ENCODE results near the gene PSMC2. TPM values are rescaled to one million over a fixed set of nuclear protein-coding genes. Genes with fewer than 3 reads are reported as not detected.

The PSMC2 gene
- total and polyA plus RNA-seq, 2 experiments from 2014 or later = 107 to 131 TPM

- Histone ChIP-seq H3K36me3 (ENCODE audit: insufficient read depth) (peaks cover 66% of the 10 kb centered on the region), H4K20me1 (replicated peaks; ENCODE audit: insufficient read depth) (peaks cover 17% of the 10 kb centered on the region; the same call in 1 of the 2 replicates), H3K4me3 (no peak overlapping the region), H2AFZ (no peak overlapping the region), H3K27ac (ENCODE audit: low read depth) (no peak overlapping the region), H3K4me2 (no peak overlapping the region), H3K27me3 (ENCODE audit: insufficient read depth) (no peaks in the 10 kb centered on the region), H3K4me1 (ENCODE audit: insufficient read depth) (no peaks in the 10 kb centered on the region), H3K9me2 (ENCODE audit: insufficient read depth) (no peaks in the 10 kb centered on the region), H3F3A (replicated peaks; ENCODE audit: low read depth) (no peaks in the 10 kb centered on the region), H3K79me2 (replicated peaks; ENCODE audit: insufficient read depth) (peaks cover 4% of the 10 kb centered on the region; the same call in 1 of the 2 replicates)
- Mint-ChIP-seq H3K27me3 (ENCODE audit: insufficient read depth, low read depth, poor library complexity) (no peaks in the 10 kb centered on the region), H3K27ac (no peak overlapping the region), H3K4me3 (no peak overlapping the region), H3K9me3 (no peaks in the 10 kb centered on the region), H3K36me3 (ENCODE audit: low read depth) (peaks cover 86% of the 10 kb centered on the region), H3K4me1 (no peaks in the 10 kb centered on the region)
- ATAC-seq (no peak), DNase-seq (ENCODE audit: low spot score) (no peak)
- TF ChIP-seq REST (IDR thresholded peaks at IDR 0.05; ENCODE audit: unreplicated experiment) (no peak), EZH2 (IDR thresholded peaks at IDR 0.05; ENCODE audit: low read depth, unreplicated experiment) (no peak), CREB1 (CRISPR knock-in tag; IDR thresholded peaks at IDR 0.05; ENCODE audit: low read depth) (no peak), POLR2AphosphoS5 (IDR thresholded peaks at IDR 0.05; ENCODE audit: low read depth) (no peak), STAT1 (IDR thresholded peaks at IDR 0.05; ENCODE audit: unreplicated experiment) (no peak), ZNF331 (CRISPR knock-in tag; IDR thresholded peaks at IDR 0.05; ENCODE audit: low read depth) (no peak), CTCF (conservative IDR thresholded peaks at IDR 0.05; ENCODE audit: low read depth in 2 of 2) (no peak), ZNF462 (CRISPR knock-in tag; IDR thresholded peaks at IDR 0.05) (no peak), ETS1 (IDR thresholded peaks at IDR 0.05) (no peak), EZH2phosphoT487 (IDR thresholded peaks at IDR 0.05; ENCODE audit: unreplicated experiment) (no peak), NANOG (IDR thresholded peaks at IDR 0.05; ENCODE audit: borderline replicate concordance) (no peak), JUNB (IDR thresholded peaks at IDR 0.05; ENCODE audit: unreplicated experiment) (no peak), ZNF114 (CRISPR knock-in tag; IDR thresholded peaks at IDR 0.05) (no peak)
Observed at GRCh38 chr7:103307503-103308231, 39.8 kb upstream of the PSMC2 start.

Measured in GM23338 (cell line).